PC-9 (cell line): ENCODE data around the gene ERC2.

Experiments used
- EZH2 ChIP-seq: fragments of 200-600 bp; sonication (generic); IDR thresholded peaks from 2 replicates; pipeline ENCODE4 v1.8.0; 2017; ENCODE audit warnings: antibody characterized with exemption, low read depth
- TF ChIP-seq, protein P1 (sequence below): fragments of 200-600 bp; sonication (generic); conservative IDR thresholded peaks from 2 replicates; pipeline ENCODE4 v1.6.1; 2017; ENCODE audit warnings: mixed run types, antibody characterized with exemption, mild to moderate bottlenecking, moderate library complexity

GRCh38 chr3:56130036-56130435, 338.2 kb downstream of the ERC2 start:
- TF ChIP-seq, protein P1, sequence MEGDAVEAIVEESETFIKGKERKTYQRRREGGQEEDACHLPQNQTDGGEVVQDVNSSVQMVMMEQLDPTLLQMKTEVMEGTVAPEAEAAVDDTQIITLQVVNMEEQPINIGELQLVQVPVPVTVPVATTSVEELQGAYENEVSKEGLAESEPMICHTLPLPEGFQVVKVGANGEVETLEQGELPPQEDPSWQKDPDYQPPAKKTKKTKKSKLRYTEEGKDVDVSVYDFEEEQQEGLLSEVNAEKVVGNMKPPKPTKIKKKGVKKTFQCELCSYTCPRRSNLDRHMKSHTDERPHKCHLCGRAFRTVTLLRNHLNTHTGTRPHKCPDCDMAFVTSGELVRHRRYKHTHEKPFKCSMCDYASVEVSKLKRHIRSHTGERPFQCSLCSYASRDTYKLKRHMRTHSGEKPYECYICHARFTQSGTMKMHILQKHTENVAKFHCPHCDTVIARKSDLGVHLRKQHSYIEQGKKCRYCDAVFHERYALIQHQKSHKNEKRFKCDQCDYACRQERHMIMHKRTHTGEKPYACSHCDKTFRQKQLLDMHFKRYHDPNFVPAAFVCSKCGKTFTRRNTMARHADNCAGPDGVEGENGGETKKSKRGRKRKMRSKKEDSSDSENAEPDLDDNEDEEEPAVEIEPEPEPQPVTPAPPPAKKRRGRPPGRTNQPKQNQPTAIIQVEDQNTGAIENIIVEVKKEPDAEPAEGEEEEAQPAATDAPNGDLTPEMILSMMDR = no peak
- TF ChIP-seq EZH2 = no peak
